ENCODE results near the gene RAB3C.

The RAB3C gene

DNA sequence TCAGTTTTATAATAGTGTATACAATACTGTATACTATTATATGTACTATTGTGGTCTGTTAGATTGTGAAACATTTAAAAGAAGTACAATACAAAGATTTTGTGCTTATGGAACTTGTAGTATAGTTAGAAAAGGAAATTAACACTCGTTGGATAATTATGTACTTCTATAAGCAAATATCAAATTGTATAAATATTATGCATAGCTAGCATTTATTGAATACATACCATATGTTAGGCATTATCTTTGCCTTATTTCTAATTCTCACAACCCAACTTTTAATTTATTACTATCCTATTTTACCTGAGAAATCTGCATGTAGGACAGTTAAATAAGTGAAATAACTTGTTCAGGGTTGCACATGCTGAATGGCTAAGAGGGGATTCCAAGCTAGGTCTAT lies 37.5 kb downstream of the RAB3C start:
- no peak for DNase-seq (ENCODE audit: extremely low spot score)
- TF ChIP-seq FOXM1 (IDR thresholded peaks at IDR 0.05; ENCODE audit: borderline replicate concordance) (no peak), FOXK2 (IDR thresholded peaks at IDR 0.05) (no peak), SP1 (IDR thresholded peaks at IDR 0.05) (no peak), FOXA1 (IDR thresholded peaks at IDR 0.05) (no peak)
- TF ChIP-seq, protein P1, sequence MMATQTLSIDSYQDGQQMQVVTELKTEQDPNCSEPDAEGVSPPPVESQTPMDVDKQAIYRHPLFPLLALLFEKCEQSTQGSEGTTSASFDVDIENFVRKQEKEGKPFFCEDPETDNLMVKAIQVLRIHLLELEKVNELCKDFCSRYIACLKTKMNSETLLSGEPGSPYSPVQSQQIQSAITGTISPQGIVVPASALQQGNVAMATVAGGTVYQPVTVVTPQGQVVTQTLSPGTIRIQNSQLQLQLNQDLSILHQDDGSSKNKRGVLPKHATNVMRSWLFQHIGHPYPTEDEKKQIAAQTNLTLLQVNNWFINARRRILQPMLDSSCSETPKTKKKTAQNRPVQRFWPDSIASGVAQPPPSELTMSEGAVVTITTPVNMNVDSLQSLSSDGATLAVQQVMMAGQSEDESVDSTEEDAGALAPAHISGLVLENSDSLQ (IDR thresholded peaks at IDR 0.05): no peak
- ChIA-PET POLR2A (no interaction called here), CTCF (no interaction called here)

DNA sequence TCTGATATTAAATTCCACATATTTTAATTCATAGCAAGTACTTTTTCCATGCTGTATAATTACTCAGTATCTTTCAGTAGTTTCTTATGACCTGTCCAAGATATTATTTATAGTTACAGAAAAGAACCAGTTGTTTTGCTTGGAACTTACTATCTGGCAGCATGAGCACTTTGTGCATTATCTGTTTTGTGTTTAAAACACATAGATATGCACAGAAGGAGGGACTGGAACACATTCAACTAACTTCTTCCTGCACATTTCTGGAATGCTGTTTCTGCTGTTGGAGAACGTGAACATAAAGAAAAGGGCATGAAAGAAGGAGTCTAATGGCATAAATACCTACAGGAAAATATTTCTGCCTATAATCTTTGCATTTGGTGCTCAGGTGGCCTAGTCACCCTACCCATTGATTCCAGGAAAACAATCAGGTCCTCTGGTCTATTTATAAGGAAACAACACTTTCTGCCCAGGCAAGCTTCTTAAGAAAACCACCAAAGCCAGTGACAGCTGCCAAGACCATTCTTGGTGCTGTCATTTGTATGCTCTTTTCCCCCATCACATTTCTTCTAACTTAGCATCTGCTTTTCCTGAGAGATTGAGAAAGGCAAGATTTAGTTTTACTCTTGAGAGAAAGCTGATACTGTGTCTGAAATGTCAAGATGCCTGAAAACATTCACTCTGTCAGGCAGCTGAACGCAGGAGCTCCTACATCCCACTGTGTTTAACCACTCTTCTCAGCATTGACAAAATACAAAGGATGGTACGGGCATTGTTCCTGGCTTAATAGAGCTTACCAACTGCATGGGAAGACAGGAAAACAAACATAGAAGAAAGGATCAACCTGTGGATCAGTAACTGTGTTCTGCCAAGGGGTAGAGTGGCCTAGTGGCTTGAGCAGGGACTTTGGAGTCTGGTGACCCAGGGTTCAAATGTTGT lies 40.3 kb downstream of the RAB3C start:
- ChIA-PET POLR2A (no interaction called here), CTCF (no interaction called here)
- TF ChIP-seq FOXM1 (IDR thresholded peaks at IDR 0.05; ENCODE audit: borderline replicate concordance) (no peak), LEF1 (IDR thresholded peaks at IDR 0.05; ENCODE audit: borderline replicate concordance) (no peak), ARNT (IDR thresholded peaks at IDR 0.05) (no peak), ZNF384 (IDR thresholded peaks at IDR 0.05) (no peak), CTBP1 (IDR thresholded peaks at IDR 0.05; ENCODE audit: borderline replicate concordance) (no peak), FOXA1 (IDR thresholded peaks at IDR 0.05) (no peak), ELF4 (IDR thresholded peaks at IDR 0.05) (no peak), SP1 (IDR thresholded peaks at IDR 0.05) (no peak), TARDBP (IDR thresholded peaks at IDR 0.05) (no peak), BHLHE40 (IDR thresholded peaks at IDR 0.05; ENCODE audit: borderline replicate concordance) (no peak), FOXK2 (IDR thresholded peaks at IDR 0.05) (no peak)
- TF ChIP-seq, protein P1 (IDR thresholded peaks at IDR 0.05): no peak
- DNase-seq (ENCODE audit: extremely low spot score): no peak

DNA sequence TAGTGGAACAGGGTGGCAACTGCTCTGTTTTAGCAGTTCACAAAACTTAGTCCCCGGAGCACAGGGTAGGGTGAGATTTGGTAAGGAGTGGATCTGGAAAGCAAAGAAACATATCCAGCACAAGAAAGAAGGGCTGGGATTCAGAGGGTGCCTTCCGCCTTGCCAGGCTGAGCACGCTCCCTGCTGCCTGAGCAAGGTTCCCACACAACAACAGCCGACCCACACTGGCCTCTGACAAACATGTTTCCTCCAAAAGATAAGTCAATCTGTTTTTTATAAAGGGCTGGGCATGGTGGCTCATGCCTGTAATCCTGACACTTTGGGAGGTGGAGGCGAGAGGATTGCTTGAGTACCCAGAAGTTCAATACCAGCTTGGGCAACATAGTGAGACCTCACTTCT lies 45.8 kb downstream of the RAB3C start:
- POLR2A ChIA-PET: no interaction called here
- DNase-seq (ENCODE audit: extremely low spot score): no peak
- TF ChIP-seq NFRKB (IDR thresholded peaks at IDR 0.05) (no peak), FOXA1 (IDR thresholded peaks at IDR 0.05) (no peak), ZNF384 (IDR thresholded peaks at IDR 0.05) (no peak), ELF4 (IDR thresholded peaks at IDR 0.05) (no peak), ARNT (IDR thresholded peaks at IDR 0.05) (no peak), SUZ12 (IDR thresholded peaks at IDR 0.05) (no peak), BHLHE40 (IDR thresholded peaks at IDR 0.05; ENCODE audit: borderline replicate concordance) (no peak), TARDBP (IDR thresholded peaks at IDR 0.05) (no peak), L3MBTL2 (conservative IDR thresholded peaks at IDR 0.05) (no peak), HDGF (IDR thresholded peaks at IDR 0.05; ENCODE audit: borderline replicate concordance) (no peak)
- CTCF ChIA-PET: no interaction called here

DNA sequence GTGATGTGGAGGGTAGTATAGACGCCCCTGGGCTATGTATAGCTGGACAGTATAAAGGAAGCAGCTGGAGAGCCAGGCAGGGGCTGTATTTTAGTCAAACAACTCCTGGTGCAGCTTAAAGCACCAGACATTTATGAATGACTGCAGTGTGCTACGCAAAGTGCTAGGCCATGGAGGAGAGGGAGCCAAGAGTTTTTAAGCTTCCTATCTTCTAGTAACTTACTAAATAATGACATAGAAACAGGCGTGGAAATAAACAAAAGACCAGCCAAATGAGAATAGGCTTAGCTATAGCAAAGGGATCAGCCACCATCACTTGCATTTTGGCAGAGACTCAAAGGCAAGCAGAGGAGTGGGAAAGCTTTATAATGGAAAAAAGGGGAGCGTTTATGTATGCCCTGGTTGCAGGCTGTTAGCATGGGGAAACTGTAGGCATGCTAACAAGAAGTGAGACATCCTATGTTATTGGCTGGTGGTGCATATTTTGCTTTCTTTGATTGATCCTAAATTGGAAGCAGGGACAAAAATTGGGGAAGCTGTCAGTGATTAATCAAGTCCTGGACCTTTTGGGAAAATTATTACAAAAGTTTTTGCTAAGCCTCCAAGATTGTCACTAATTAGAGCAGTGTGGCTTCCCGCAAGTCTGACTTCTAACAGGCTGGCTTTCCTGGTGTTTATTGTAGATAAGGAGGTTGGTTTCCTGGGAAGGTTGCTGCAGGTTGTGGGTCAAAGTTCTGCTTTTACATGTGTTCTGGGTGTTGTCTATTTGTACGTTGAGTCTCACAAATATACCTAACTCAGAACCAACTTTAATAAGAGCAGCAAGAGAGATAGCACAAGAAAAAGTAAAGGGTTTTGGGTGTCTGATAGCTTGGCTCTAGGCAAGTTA lies 46.6 kb downstream of the RAB3C start:
- no peak for DNase-seq (ENCODE audit: extremely low spot score)
- no peak for TF ChIP-seq L3MBTL2 (conservative IDR thresholded peaks at IDR 0.05)
- TF ChIP-seq TARDBP (IDR thresholded peaks at IDR 0.05): no peak
- no peak for TF ChIP-seq NFRKB (IDR thresholded peaks at IDR 0.05)
- no peak for TF ChIP-seq FOXK2 (IDR thresholded peaks at IDR 0.05)
- no peak for TF ChIP-seq BHLHE40 (IDR thresholded peaks at IDR 0.05; ENCODE audit: borderline replicate concordance)
- TF ChIP-seq LEF1 (IDR thresholded peaks at IDR 0.05; ENCODE audit: borderline replicate concordance): no peak
- TF ChIP-seq, protein P1 (IDR thresholded peaks at IDR 0.05): no peak
- no peak for TF ChIP-seq FOXA1 (IDR thresholded peaks at IDR 0.05)
- TF ChIP-seq ARNT (IDR thresholded peaks at IDR 0.05): no peak
- no peak for TF ChIP-seq SP1 (IDR thresholded peaks at IDR 0.05)
- CTCF ChIA-PET: no interaction called here
- POLR2A ChIA-PET: no interaction called here

GRCh38 chr5:58631895-58632294 lies 49.0 kb downstream of the RAB3C start:
- ChIA-PET POLR2A (no interaction called here), CTCF (no interaction called here)
- DNase-seq (ENCODE audit: extremely low spot score): no peak
- no peak for TF ChIP-seq NFRKB (IDR thresholded peaks at IDR 0.05)
- TF ChIP-seq FOXM1 (IDR thresholded peaks at IDR 0.05; ENCODE audit: borderline replicate concordance): no peak
- no peak for TF ChIP-seq FOXK2 (IDR thresholded peaks at IDR 0.05)
- no peak for TF ChIP-seq ZNF384 (IDR thresholded peaks at IDR 0.05)
- no peak for TF ChIP-seq ELF4 (IDR thresholded peaks at IDR 0.05)

GRCh38 chr5:58635416-58635815 lies 52.5 kb downstream of the RAB3C start:
- DNase-seq (ENCODE audit: extremely low spot score): no peak
- ChIA-PET CTCF (no interaction called here), POLR2A (no interaction called here)
- TF ChIP-seq, protein P1 (IDR thresholded peaks at IDR 0.05): no peak
- TF ChIP-seq HDGF (IDR thresholded peaks at IDR 0.05; ENCODE audit: borderline replicate concordance) (no peak), TARDBP (IDR thresholded peaks at IDR 0.05) (no peak), LEF1 (IDR thresholded peaks at IDR 0.05; ENCODE audit: borderline replicate concordance) (no peak), SP1 (IDR thresholded peaks at IDR 0.05) (no peak), ZNF384 (IDR thresholded peaks at IDR 0.05) (no peak), CTBP1 (IDR thresholded peaks at IDR 0.05; ENCODE audit: borderline replicate concordance) (no peak), FOXM1 (IDR thresholded peaks at IDR 0.05; ENCODE audit: borderline replicate concordance) (no peak), FOXA1 (IDR thresholded peaks at IDR 0.05) (no peak)

Measured in HEK293T (cell line).